ENCODE results near the gene SRSF8. TPM values are rescaled to one million over a fixed set of nuclear protein-coding genes. Genes with fewer than 3 reads are reported as not detected.

SRSF8 gene
- total RNA-seq, 1 experiment from 2014 or later = 17.0 TPM

DNA sequence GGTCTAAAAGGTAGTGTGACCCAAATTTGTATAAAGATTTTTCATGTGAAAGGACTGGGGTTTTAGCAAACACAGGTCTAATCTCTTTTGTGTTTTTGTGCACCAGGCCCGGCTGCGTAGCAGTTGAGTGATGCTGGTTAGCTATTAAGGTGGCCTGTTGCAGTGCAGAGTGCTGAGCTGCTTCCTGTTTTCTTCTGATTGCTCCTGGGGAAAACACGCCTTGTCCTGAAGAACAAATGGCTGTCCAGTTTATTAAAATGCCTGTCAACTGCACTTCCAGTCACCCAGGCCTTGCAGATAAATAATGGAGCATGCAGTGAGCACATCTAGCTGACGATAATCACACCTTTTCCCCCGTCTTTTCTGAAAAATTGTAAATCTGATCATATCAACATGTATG lies 1.8 kb downstream of the SRSF8 start:
- peak; percentile 94 for DNase-seq (ENCODE audit: low read depth)

DNA sequence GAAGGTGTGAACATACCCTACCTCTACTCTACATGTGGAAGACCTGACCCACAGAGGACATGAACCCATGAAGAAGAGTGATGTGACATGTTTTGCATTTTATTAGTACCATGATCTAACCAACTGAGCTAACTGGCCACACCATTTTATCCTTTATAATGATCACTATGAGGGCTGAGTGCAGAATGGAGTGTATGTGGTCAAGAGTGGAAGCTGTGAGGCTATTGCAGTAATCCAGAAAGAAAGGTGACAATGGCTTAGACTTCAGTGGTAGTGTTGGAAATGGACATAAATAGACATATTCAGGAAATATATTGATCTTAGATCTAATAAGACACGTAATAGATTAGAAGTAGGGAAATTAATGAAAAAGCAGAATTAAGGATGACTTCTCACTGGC lies 3.8 kb downstream of the SRSF8 start:
- no peak for DNase-seq (ENCODE audit: low read depth)

- no peak for DNase-seq (ENCODE audit: low read depth)
Observed at GRCh38 chr11:95072948-95073347, 6.2 kb downstream of the SRSF8 start.

DNA sequence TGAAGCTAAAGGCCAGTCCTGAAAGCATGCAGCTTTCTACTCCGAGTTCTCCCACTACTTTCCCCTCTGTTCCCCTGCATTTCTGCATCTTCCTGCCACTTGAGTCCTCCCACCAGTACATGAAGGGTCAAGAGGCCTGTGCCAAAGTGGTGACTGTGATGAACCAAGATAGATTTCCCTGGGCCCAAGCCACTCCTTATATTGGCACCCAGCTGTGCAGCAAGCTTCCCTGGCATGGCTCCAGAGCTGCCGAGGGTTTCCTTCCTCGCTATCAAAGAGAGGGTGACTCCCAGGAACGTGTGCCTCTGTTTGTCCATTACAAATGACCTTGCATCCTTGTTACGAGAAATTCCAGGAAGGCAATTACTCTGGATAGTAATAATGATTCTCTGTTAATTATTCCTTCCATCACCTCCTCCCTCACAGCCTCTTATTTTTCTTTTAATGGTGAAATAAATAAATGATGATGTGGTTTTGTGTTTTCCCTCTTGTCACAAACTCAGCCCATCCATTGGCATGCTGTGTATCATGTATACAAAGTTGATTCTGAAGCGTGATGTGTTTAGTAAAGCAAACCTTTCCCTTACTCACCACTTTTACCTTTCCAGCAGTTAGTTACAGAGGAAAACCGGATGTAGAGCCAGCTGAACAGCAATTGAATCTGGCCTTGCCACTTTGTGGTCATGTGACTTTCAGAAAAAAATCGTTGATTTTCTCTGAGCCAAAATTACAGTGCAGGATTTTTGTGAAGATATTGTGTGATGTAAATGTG lies 8.3 kb downstream of the SRSF8 start:
- DNase-seq (ENCODE audit: low read depth) = no peak

DNA sequence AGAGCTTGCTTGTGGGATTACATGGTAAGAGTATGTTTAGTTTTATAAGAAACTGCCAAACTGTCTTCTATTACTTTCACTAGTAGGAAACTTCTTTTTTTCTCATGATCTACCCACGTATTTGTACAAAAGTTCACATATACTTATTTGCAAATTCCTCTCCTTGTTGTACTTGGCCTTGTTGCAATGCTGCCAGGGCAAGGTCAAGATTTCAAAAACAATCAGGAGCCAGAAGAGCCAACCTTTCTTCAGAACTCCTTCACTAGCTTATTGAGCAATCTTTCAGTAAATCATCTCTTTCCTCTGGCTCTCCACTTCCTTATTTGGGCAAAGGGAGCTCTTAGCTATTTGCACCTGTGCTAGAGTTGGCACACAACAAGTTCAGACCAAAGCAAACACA lies 9.7 kb downstream of the SRSF8 start:
- DNase-seq (ENCODE audit: low read depth) = peak; percentile 56

- DNase-seq (ENCODE audit: low read depth) = no peak
Observed at GRCh38 chr11:95076981-95077380, 10.3 kb downstream of the SRSF8 start.

DNA sequence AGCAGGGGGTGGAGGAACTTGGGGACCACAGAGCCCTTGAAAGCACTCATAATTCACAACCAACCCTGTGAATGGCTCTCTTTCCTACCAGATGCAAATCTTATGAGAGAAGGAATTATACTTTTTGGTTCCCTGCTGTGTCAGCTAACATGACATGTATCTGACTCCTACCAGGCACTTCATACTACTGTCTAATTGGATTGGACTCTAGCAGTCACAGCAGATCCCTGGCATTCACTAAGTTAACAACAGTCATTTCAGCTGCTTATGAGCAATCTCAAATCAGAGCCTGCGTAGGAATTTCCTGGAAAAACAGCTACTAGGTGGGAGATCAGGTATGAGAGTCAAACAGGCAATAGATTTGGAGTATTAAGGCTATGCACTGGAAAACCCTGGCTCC lies 11.8 kb downstream of the SRSF8 start:
- no peak for DNase-seq (ENCODE audit: low read depth)

DNA sequence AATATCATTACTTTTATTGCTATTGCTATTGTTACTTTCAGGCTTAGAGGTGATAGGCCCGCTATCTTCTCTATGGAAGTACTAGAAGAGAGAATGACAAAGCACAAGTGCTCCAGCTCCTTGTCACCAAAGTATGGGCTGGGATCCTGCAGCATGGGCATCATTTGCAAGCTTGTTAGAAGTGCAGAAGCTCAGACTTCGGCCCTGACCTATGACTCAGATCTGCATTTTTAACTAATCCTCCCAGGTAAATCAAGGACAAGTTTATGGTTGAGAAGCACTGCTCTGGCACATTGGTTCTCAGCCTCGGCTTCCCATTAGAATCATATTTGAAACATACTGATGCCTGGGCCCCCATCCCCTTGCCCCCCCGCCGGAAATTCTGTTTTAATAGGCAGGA lies 14.3 kb downstream of the SRSF8 start:
- DNase-seq (ENCODE audit: low read depth) = no peak

- no peak for DNase-seq (ENCODE audit: low read depth)
Observed at GRCh38 chr11:95081412-95081811, 14.7 kb downstream of the SRSF8 start.

GRCh38 chr11:95082576-95083001 lies 15.9 kb downstream of the SRSF8 start:
- DNase-seq (ENCODE audit: low read depth) = no peak

- DNase-seq (ENCODE audit: low read depth) = no peak
Observed at GRCh38 chr11:95084509-95084908, 17.8 kb downstream of the SRSF8 start.

- DNase-seq (ENCODE audit: low read depth) = no peak
Observed at GRCh38 chr11:95085117-95085816, 18.5 kb downstream of the SRSF8 start.

GRCh38 chr11:95086151-95086550 lies 19.4 kb downstream of the SRSF8 start:
- no peak for DNase-seq (ENCODE audit: low read depth)

DNA sequence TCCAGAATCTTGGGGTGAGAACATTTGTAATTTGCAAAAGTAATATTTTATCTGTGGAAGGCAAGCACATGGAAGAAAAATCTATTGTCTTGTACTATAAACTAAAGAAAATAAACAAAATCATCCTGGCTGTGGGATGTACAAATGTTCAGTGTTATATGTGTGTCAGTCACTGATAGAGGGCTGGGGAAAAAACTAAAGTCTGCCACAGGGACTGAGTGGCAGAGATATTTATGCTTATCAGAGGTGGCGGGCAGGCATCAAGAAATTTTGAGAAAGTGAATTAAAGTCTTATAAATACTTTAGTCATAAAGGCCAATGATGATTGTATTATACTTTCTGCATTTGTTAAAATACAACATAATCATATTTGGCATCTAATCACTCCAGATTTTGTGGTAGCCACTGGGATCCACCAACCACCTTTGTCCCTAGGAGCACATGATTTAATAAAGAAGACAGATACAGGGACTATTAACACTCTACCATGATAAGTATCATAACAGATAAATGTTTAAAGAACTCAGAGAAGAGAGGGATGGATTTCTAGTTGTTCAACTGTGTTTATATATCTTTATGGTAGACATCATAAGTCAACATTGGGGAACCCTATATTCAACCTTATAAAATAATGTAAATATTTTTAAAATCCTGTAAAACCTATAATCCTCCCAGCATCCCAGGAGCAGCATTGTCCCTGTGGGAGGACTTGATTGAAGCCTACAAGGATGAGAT lies 20.3 kb downstream of the SRSF8 start:
- DNase-seq (ENCODE audit: low read depth) = no peak

- no peak for DNase-seq (ENCODE audit: low read depth)
Observed at GRCh38 chr11:95088946-95089619, 22.4 kb downstream of the SRSF8 start.

DNA sequence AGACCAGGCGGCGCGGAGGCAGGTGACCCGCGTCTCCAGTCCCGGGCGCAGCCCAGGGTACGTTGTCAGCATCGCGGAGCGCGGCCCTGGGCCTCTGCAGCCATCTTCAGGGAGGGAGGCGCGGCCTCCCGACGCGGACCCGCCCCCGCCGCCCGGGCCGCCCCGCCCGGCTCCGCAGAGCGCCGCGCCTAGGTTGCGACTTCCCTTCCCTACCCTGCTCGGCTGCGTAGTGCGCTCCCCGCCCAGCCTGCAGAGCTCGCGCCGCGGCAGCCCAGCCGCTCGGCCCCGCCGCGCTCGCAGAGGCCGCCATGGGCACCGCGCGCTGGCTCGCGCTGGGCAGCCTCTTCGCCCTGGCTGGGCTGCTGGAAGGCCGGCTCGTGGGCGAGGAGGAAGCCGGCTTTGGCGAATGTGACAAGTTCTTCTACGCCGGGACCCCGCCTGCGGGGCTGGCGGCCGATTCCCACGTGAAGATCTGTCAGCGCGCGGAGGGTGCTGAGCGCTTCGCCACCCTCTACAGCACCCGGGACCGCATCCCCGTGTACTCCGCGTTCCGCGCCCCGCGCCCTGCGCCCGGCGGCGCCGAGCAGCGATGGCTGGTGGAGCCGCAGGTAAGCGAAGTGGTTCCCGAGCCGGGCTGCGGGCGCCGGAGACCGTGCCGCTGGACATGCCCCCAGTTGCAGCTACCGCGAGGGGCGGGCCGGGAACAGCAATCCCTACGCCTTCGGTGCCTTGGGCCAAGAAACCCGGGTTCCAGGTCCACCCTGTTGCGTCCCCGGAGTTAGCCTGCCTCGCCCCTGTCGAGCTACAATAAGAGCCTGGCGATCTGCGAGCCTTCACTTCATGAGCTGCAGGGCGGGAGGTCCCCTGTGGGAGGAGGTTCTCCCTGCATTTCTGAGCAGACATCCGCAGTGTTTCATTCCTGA lies 23.2 kb downstream of the SRSF8 start, which contains the start of gene ENDOD1:
TSS of gene ENDOD1 (plus strand) at position 227 of the 923 bp plus-strand sequence. CDS start at position 309, 82 bp downstream.
- DNase-seq (ENCODE audit: low read depth) = peak; percentile 77

- no peak for DNase-seq (ENCODE audit: low read depth)
Observed at GRCh38 chr11:95091663-95092180, 25.0 kb downstream of the SRSF8 start.

DNA sequence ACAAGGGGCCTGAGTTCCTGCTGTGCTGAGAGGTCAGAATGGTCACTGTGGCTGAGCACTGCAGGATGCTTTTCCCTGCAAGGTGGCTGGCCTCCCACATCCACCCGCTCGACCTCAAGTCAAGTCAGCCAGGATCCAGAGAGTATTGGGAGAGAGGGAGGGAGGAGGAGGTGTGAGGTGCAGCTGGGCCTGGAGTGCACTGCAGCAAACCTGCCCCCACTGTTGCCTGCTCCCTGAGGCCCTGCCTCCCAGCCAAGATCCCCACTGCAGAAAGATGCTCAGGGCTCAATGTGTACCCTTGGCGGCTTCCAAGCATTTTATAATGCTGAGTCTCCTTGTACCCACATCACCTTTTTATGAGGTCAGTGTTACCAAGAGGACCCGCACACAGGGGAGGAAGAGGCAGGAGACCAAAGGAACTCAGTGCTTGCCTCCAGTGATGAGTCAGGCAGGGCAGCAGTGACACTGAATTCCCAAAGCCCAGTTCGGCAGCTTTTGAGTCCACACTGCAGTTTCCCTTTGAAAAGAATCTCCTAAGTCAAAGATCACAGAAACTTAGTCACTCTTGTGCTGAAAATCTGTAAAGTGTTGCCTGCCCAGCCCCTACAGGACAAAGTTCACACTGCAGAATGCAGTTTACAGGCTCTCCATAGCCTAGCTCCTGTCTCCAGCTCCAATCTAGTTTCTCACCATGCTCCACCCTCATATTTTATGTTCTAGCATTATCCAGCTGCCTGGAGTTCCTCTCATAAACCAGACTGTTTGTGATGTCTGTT lies 26.0 kb downstream of the SRSF8 start:
- DNase-seq (ENCODE audit: low read depth) = peak; percentile 73

DNA sequence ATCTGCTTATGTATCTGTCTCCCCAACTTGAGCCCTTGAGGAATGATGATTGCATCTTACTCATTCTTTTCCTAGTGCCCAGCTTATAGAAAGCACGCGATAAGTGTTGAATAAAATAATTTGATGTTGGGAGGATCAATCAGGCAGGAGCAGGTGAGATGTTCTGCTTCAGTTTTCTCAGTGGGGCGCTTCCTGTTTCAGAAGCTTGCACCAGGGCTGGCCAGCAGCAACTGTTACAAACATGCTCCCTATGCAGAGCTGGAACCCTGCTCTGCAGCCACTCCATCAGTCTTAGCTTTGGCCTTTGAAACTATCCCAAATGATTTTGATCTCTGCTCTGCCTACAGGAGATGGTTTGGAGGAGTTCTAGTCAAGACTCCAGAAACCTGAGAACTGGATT lies 26.8 kb downstream of the SRSF8 start:
- DNase-seq (ENCODE audit: low read depth) = no peak
